Central memory CD4-positive, alpha-beta T cell (primary cell): Measurements from ENCODE around the gene TES.
"Not testable (repeated sequence)": the region's sequence is repeated elsewhere in the genome, so short reads cannot be mapped to it uniquely, and the experiment has no call there.

Source experiments
- DNase-seq: peaks from one replicate; pipeline ENCODE4 v3.0.0; 2022

TES gene

GRCh38 chr7:116292381-116292780 lies 82.0 kb downstream of the TES start:
- DNase-seq, result no peak

- no peak for DNase-seq
Measured at GRCh38 chr7:116293139-116293538, 82.8 kb downstream of the TES start.

- no peak for DNase-seq
Measured at GRCh38 chr7:116293633-116294032, 83.3 kb downstream of the TES start.

- not testable (repeated sequence) for DNase-seq
Measured at GRCh38 chr7:116295903-116296302, 85.6 kb downstream of the TES start.

GRCh38 chr7:116298055-116298454 lies 87.7 kb downstream of the TES start:
- DNase-seq, result no peak

GRCh38 chr7:116298576-116298975 lies 88.2 kb downstream of the TES start:
- DNase-seq, result no peak

- DNase-seq, result no peak
Measured at GRCh38 chr7:116305485-116306408, 95.4 kb downstream of the TES start.

- no peak for DNase-seq
Measured at GRCh38 chr7:116306409-116307048, 96.2 kb downstream of the TES start.

- DNase-seq, result no peak
Measured at GRCh38 chr7:116307253-116307652, 96.9 kb downstream of the TES start.
